ENCODE measurements around the gene WBP2NL.
"Not testable (repeated sequence)": the region's sequence is repeated elsewhere in the genome, so short reads cannot be mapped to it uniquely, and the experiment has no call there.

Gene WBP2NL

GRCh38 chr22:42039271-42039670 is 40.7 kb downstream of the WBP2NL start:
- no peak for DNase-seq

GRCh38 chr22:42041784-42042183 is 43.2 kb downstream of the WBP2NL start:
- no peak for DNase-seq

- no peak for DNase-seq
Observed at GRCh38 chr22:42050641-42051180, 52.1 kb downstream of the WBP2NL start.

- DNase-seq = no peak
Observed at GRCh38 chr22:42052765-42053164, 54.2 kb downstream of the WBP2NL start.

- no peak for DNase-seq
Observed at GRCh38 chr22:42056757-42057511, 58.3 kb downstream of the WBP2NL start.

GRCh38 chr22:42060489-42060888 is 61.9 kb downstream of the WBP2NL start:
- DNase-seq = no peak

- DNase-seq = no peak
Observed at GRCh38 chr22:42061041-42061440, 62.5 kb downstream of the WBP2NL start.

- no peak for DNase-seq
Observed at GRCh38 chr22:42062506-42063170, 64.0 kb downstream of the WBP2NL start.

GRCh38 chr22:42064629-42065028 is 66.0 kb downstream of the WBP2NL start:
- DNase-seq = no peak

- no peak for DNase-seq
Observed at GRCh38 chr22:42065438-42066125, 67.0 kb downstream of the WBP2NL start.

GRCh38 chr22:42066126-42066761 is 67.7 kb downstream of the WBP2NL start:
- no peak for DNase-seq

GRCh38 chr22:42066937-42067336 is 68.3 kb downstream of the WBP2NL start:
- DNase-seq = no peak

- no peak for DNase-seq
Observed at GRCh38 chr22:42067671-42068251, 69.2 kb downstream of the WBP2NL start.

- no peak for DNase-seq
Observed at GRCh38 chr22:42068291-42068690, 69.7 kb downstream of the WBP2NL start.

GRCh38 chr22:42069801-42070516 is 71.4 kb downstream of the WBP2NL start:
- no peak for DNase-seq

- peak; percentile 97 for DNase-seq
Observed at GRCh38 chr22:42070517-42071422, 72.2 kb downstream of the WBP2NL start, which contains the start of gene NAGA. Gene NAGA, minus strand, starts transcription at chr22:42070812. Its CDS starts 515 bp downstream, at chr22:42070297.

GRCh38 chr22:42071508-42071907 is 72.9 kb downstream of the WBP2NL start:
- not testable (repeated sequence) for DNase-seq

- DNase-seq = no peak
Observed at GRCh38 chr22:42072606-42073330, 74.2 kb downstream of the WBP2NL start.

- DNase-seq = no peak
Observed at GRCh38 chr22:42073621-42074041, 75.0 kb downstream of the WBP2NL start.

Data from activated CD4-positive, alpha-beta T cell treated with anti-CD3 and anti-CD28 coated beads, Interleukin-2, amount 50 U/mL, for 16 hours (primary cell).